Natural killer cell (primary cell): ENCODE data around the gene CRYBG1. TPM values are rescaled to one million over a fixed set of nuclear protein-coding genes. Genes with fewer than 3 reads are reported as not detected.

Experiments used
- ATAC-seq, 3 donors: fragments of 150-1000 bp in 2 of 3; fragments of 200-7000 bp in 1 of 3; cut with Tn5 transposase; 1 replicate in 1 of 3; 2 replicates in 2 of 3; pipeline ENCODE4 v1.10.0; 2021; ENCODE audit warnings: mild to moderate bottlenecking in 2 of 3, moderate library complexity in 2 of 3
- DNase-seq, 2 donors: peaks; one replicate each; pipeline versions ENCODE4 v3.0.0 to v3.0.0-alpha.2; 2013 to 2021; ENCODE audit warnings: mixed read lengths in 1 of 2
- H3K27ac ChIP-seq: one replicate; pipeline ENCODE4 v1.5.1; 2013; ENCODE audit warnings: mild to moderate bottlenecking, low read length
- H3K27me3 ChIP-seq: one replicate; pipeline ENCODE4 v1.6.1; 2013; ENCODE audit warnings: low read length; ENCODE audit not compliant: control insufficient read depth, insufficient read depth
- H3K36me3 ChIP-seq: one replicate; pipeline ENCODE4 v1.6.1; 2013; ENCODE audit warnings: low read length; ENCODE audit not compliant: control insufficient read depth, insufficient read depth
- H3K4me1 ChIP-seq: one replicate; pipeline ENCODE4 v1.6.1; 2013; ENCODE audit warnings: low read length; ENCODE audit not compliant: control insufficient read depth, insufficient read depth
- H3K4me3 ChIP-seq: one replicate; pipeline ENCODE4 v1.5.1; 2013; ENCODE audit warnings: low read length
- H3K9me3 ChIP-seq: one replicate; pipeline ENCODE4 v1.6.1; 2013; ENCODE audit warnings: low read length; ENCODE audit not compliant: control insufficient read depth, insufficient read depth
- H3K27ac Mint-ChIP-seq, 2 donors: one replicate each; pipeline ENCODE4 v1.8.0; 2022; ENCODE audit warnings: mild to moderate bottlenecking in 2 of 2, mixed read lengths in 2 of 2, moderate library complexity in 1 of 2
- H3K27me3 Mint-ChIP-seq, 2 donors: one replicate each; pipeline ENCODE4 v1.8.0; 2022; ENCODE audit warnings: low read depth in 2 of 2, mixed read lengths in 2 of 2
- H3K36me3 Mint-ChIP-seq: one replicate; pipeline ENCODE4 v1.8.0; 2022; ENCODE audit warnings: mixed read lengths
- H3K4me1 Mint-ChIP-seq, 2 donors: one replicate each; pipeline ENCODE4 v1.8.0; 2022; ENCODE audit warnings: mixed read lengths in 2 of 2
- H3K4me3 Mint-ChIP-seq: one replicate; pipeline ENCODE4 v1.8.0; 2022; ENCODE audit warnings: mild to moderate bottlenecking, moderate library complexity, mixed read lengths
- H3K9me3 Mint-ChIP-seq, 2 donors: one replicate each; pipeline ENCODE4 v1.8.0; 2022; ENCODE audit warnings: mixed read lengths in 2 of 2
- WGBS: methylation state at CpG from one replicate; pipeline ENCODE4 v1.1.7; 2013; ENCODE audit warnings: missing lambda C conversion rate; ENCODE audit not compliant: insufficient coverage; 5-methylcytosine and 5-hydroxymethylcytosine counted together
- intact Hi-C: fragments of 100-400 bp; cut with micrococcal nuclease; formaldehyde crosslinking; loops from one replicate; pipeline ENCODE4 v1.14.2; 2022
- total RNA-seq, 4 donors: library from RNA; stranded (reverse); fragments of 120-200 nt in 1 of 4; gene quantifications; one replicate each; pipeline versions ENCODE4 v1.2.3 to v1.2.4, GENCODE V29; 2013 to 2022
- TF ChIP-seq, protein P1 (sequence below): fragments of 200-600 bp; IDR thresholded peaks from one replicate; pipeline ENCODE4 v1.8.0; 2022; ENCODE audit warnings: antibody characterized with exemption

CRYBG1 gene, protein sequence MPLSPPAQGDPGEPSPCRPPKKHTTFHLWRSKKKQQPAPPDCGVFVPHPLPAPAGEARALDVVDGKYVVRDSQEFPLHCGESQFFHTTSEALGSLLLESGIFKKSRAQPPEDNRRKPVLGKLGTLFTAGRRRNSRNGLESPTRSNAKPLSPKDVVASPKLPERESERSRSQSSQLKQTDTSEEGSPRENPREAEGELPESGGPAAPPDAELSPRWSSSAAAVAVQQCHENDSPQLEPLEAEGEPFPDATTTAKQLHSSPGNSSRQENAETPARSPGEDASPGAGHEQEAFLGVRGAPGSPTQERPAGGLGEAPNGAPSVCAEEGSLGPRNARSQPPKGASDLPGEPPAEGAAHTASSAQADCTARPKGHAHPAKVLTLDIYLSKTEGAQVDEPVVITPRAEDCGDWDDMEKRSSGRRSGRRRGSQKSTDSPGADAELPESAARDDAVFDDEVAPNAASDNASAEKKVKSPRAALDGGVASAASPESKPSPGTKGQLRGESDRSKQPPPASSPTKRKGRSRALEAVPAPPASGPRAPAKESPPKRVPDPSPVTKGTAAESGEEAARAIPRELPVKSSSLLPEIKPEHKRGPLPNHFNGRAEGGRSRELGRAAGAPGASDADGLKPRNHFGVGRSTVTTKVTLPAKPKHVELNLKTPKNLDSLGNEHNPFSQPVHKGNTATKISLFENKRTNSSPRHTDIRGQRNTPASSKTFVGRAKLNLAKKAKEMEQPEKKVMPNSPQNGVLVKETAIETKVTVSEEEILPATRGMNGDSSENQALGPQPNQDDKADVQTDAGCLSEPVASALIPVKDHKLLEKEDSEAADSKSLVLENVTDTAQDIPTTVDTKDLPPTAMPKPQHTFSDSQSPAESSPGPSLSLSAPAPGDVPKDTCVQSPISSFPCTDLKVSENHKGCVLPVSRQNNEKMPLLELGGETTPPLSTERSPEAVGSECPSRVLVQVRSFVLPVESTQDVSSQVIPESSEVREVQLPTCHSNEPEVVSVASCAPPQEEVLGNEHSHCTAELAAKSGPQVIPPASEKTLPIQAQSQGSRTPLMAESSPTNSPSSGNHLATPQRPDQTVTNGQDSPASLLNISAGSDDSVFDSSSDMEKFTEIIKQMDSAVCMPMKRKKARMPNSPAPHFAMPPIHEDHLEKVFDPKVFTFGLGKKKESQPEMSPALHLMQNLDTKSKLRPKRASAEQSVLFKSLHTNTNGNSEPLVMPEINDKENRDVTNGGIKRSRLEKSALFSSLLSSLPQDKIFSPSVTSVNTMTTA (N-terminal part only)
- 10 to 100 TPM; 16.3 to 21.8 (median 17.5) TPM for total RNA-seq
- 69.0 TPM for total RNA-seq (2013)

DNA sequence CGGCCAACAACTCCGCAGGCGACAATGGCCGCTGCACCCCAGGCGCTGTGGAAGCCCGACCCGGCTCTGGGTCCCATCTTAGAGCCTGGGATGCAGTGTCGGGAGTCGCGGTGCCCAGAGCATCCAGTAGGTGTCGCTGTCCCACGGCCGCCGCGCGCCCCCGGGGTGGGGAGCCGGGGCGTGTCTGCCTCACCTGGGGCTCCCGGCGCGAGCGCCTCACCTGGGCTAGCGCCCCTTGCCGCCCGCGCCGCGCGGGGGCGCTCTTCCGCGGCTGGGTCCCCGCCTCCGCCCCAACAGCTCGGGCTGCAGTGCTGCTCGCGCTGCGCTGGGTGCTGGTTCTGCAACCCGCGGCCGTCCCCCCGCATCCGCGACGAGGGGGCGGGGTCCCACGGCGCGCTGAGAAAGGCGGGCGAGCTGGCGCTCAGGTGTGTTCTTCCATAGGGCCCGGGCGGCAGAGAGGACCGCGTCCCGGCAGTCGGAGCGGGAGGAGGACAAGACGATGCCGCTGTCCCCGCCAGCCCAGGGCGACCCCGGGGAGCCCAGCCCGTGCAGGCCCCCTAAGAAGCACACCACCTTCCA, at the start of gene CRYBG1:
CRYBG1 (plus strand) TSS at position 308 of the 579 bp plus-strand sequence; CDS start at position 500, 192 bp downstream.
- Mint-ChIP-seq H3K27me3 (peaks cover 42 to 52% of the 10 kb centered on the region in 2 donors), H3K36me3 (no peaks in the 10 kb centered on the region), H3K27ac (peak within 1 kb of the TSS in 1 of 2 donors; percentile 52), H3K4me3 (peak within 1 kb of the TSS; percentile 82), H3K4me1 (peaks cover 5 to 12% of the 10 kb centered on the region in 2 donors), H3K9me3 (no peaks in the 10 kb centered on the region)
- intact Hi-C loops, result no loop called here
- peak within 1 kb of the TSS; percentile 41 for H3K4me3 ChIP-seq
- WGBS, result 2% methylated on average over 66 of the region's 66 CpGs
- H3K9me3 ChIP-seq, result no peaks in the 10 kb centered on the region
- TF ChIP-seq, protein P1, sequence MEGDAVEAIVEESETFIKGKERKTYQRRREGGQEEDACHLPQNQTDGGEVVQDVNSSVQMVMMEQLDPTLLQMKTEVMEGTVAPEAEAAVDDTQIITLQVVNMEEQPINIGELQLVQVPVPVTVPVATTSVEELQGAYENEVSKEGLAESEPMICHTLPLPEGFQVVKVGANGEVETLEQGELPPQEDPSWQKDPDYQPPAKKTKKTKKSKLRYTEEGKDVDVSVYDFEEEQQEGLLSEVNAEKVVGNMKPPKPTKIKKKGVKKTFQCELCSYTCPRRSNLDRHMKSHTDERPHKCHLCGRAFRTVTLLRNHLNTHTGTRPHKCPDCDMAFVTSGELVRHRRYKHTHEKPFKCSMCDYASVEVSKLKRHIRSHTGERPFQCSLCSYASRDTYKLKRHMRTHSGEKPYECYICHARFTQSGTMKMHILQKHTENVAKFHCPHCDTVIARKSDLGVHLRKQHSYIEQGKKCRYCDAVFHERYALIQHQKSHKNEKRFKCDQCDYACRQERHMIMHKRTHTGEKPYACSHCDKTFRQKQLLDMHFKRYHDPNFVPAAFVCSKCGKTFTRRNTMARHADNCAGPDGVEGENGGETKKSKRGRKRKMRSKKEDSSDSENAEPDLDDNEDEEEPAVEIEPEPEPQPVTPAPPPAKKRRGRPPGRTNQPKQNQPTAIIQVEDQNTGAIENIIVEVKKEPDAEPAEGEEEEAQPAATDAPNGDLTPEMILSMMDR, result peak; percentile 96
- H3K4me1 ChIP-seq, result peaks cover 15% of the 10 kb centered on the region
- peaks cover 33% of the 10 kb centered on the region for H3K27me3 ChIP-seq
- H3K36me3 ChIP-seq, result no peaks in the 10 kb centered on the region
- H3K27ac ChIP-seq, result no peak within 1 kb of the TSS
- DNase-seq, result peak; percentile 61 to 85
- ATAC-seq, result peak; percentile 82 to 89 (median 86)

DNA sequence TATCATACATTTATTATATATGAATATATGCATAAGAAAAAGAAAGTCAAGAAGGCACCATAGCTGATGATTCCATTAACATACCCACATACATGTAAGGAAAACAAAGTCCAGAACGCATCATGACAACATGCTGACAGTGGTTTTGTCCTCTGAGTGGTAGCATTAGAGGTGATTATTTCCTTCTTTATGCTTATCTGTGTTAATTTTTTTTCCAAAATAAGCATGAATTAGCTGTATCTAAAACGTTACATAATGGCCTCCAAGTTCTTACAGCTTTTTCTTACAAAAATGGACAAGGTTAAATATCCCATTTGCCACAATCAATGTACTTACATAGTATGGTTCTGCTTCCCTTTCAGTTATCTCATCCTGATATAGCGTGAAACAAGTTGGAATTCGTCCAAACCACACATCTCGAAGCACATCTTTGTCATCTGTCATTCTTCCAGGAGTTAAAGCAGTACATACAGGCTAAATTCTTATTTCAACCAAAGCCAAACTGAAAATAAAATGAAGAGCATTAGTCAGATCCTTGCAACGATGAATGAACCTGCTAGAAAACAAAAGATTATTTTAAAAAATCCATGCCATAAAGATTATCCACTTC, 44.6 kb upstream of the CRYBG1 start:
- DNase-seq (peak in 1 of 2 donors; percentile 24), ATAC-seq (no peak)
- TF ChIP-seq, protein P1, result no peak
- Histone ChIP-seq H3K27ac (no peak overlapping the region), H3K4me1 (peaks cover 4% of the 10 kb centered on the region), H3K36me3 (peaks cover 19% of the 10 kb centered on the region), H3K9me3 (no peaks in the 10 kb centered on the region), H3K27me3 (no peaks in the 10 kb centered on the region), H3K4me3 (no peak overlapping the region)
- no peak overlapping the region for H3K27ac Mint-ChIP-seq
- intact Hi-C loops, result no loop called here
- H3K4me3 Mint-ChIP-seq, result no peak overlapping the region
- H3K36me3 Mint-ChIP-seq, result no peaks in the 10 kb centered on the region
- H3K4me1 Mint-ChIP-seq, result peaks cover 55 to 57% of the 10 kb centered on the region in 2 donors
- WGBS, result 51% methylated on average over 5 of the region's 6 CpGs
- no peaks in the 10 kb centered on the region for H3K27me3 Mint-ChIP-seq
- no peaks in the 10 kb centered on the region for H3K9me3 Mint-ChIP-seq

DNA sequence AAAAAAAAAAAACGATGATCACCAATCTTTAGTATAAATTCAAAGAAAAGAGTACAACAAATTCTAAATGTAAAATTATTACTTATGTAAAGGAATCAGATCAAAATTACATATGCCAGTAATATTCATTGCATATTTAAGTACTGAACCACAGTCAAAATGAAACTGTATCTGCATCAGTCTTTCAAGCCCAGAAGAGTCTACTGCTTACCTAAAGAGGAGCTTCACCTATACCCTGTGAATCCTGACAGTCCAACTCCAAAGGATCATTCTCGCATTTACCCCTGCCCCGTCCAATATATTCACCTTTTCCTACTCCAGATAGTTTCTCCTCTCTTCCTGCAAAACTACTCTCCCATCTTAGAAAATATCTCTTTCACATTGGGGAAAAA, 44.1 kb upstream of the CRYBG1 start:
- Mint-ChIP-seq H3K9me3 (no peaks in the 10 kb centered on the region), H3K27ac (peak overlapping the region in 1 of 2 donors; percentile 2), H3K4me3 (no peak overlapping the region), H3K36me3 (no peaks in the 10 kb centered on the region), H3K4me1 (peaks cover 54 to 55% of the 10 kb centered on the region in 2 donors), H3K27me3 (no peaks in the 10 kb centered on the region)
- H3K36me3 ChIP-seq, result peaks cover 19% of the 10 kb centered on the region
- intact Hi-C loops, result no loop called here
- H3K4me3 ChIP-seq, result no peak overlapping the region
- H3K27ac ChIP-seq, result no peak overlapping the region
- peaks cover 4% of the 10 kb centered on the region for H3K4me1 ChIP-seq
- WGBS, result 97% methylated on average over 2 of the region's 3 CpGs
- TF ChIP-seq, protein P1, result no peak
- H3K27me3 ChIP-seq, result no peaks in the 10 kb centered on the region
- DNase-seq (no peak), ATAC-seq (no peak)
- H3K9me3 ChIP-seq, result no peaks in the 10 kb centered on the region
